ENCODE measurements around the gene PHF2.

The PHF2 gene

GRCh38 chr9:93682155-93682968, 106.0 kb downstream of the PHF2 start:
- DNase-seq: peak; percentile 26

GRCh38 chr9:93683331-93684134, 107.1 kb downstream of the PHF2 start:
- DNase-seq: no peak

- DNase-seq: no peak
These were observed 107.9 kb downstream of the PHF2 start for GRCh38 chr9:93684161-93684765.

GRCh38 chr9:93684806-93685543, 108.6 kb downstream of the PHF2 start:
- peak; percentile 10 for DNase-seq

- no peak for DNase-seq
These were observed 109.9 kb downstream of the PHF2 start for GRCh38 chr9:93686127-93686879.

- DNase-seq: no peak
These were observed 110.5 kb downstream of the PHF2 start for GRCh38 chr9:93686880-93687236.

GRCh38 chr9:93690618-93691017, 114.2 kb downstream of the PHF2 start:
- no peak for DNase-seq

GRCh38 chr9:93693129-93693528, 116.7 kb downstream of the PHF2 start:
- no peak for DNase-seq

- no peak for DNase-seq
These were observed 121.2 kb downstream of the PHF2 start for GRCh38 chr9:93697352-93698139.

GRCh38 chr9:93698140-93698908, 121.9 kb downstream of the PHF2 start:
- no peak for DNase-seq

GRCh38 chr9:93699650-93700049, 123.3 kb downstream of the PHF2 start:
- no peak for DNase-seq

GRCh38 chr9:93701494-93702218, 125.3 kb downstream of the PHF2 start:
- no peak for DNase-seq

- no peak for DNase-seq
These were observed 125.9 kb downstream of the PHF2 start for GRCh38 chr9:93702261-93702660.

- DNase-seq: no peak
These were observed 132.1 kb downstream of the PHF2 start for GRCh38 chr9:93708289-93708986.

- DNase-seq: no peak
These were observed 132.6 kb downstream of the PHF2 start for GRCh38 chr9:93708987-93709302.

GRCh38 chr9:93709600-93710369, 133.4 kb downstream of the PHF2 start:
- no peak for DNase-seq

GRCh38 chr9:93710370-93710723, 134.0 kb downstream of the PHF2 start:
- DNase-seq: no peak

- DNase-seq: no peak
These were observed 134.6 kb downstream of the PHF2 start for GRCh38 chr9:93711002-93711401.

GRCh38 chr9:93712896-93713295, 136.5 kb downstream of the PHF2 start:
- no peak for DNase-seq

All from HCEC 1CT (cell line).